Stimulated activated CD4-positive, alpha-beta T cell treated with anti-CD3 and anti-CD28 coated beads, Interleukin-12 subunit alpha, Interleukin-12 subunit beta, amount 100 ng/mL, for 24 hours (primary cell): Measurements from ENCODE around the gene QARS1.
A peak's percentile ranks its signal among the peaks of the same experiment; 100 is the strongest.

Source experiments
- DNase-seq, 2 experiments: peaks; one replicate each; pipeline ENCODE4 v3.0.0-alpha.2; 2020; ENCODE audit warnings: low read depth in 2 of 2

Gene QARS1

GRCh38 chr3:49120438-49121131, 16.0 kb upstream of the QARS1 start, which contains the start of gene USP19:
Gene USP19, minus strand, starts transcription at chr3:49120823. Its CDS starts 1,678 bp downstream, at chr3:49119145.
- peak; percentile 92 to 93 for DNase-seq

- no peak for DNase-seq
Measured at GRCh38 chr3:49120096-49120437, 15.5 kb upstream of the QARS1 start.

- no peak for DNase-seq
Measured at GRCh38 chr3:49119439-49119838, 14.9 kb upstream of the QARS1 start.

- no peak for DNase-seq
Measured at GRCh38 chr3:49119036-49119435, 14.5 kb upstream of the QARS1 start.

GRCh38 chr3:49112262-49112661, 7.7 kb upstream of the QARS1 start:
- DNase-seq: no peak

GRCh38 chr3:49111347-49111746, 6.8 kb upstream of the QARS1 start:
- no peak for DNase-seq

GRCh38 chr3:49110780-49111179, 6.2 kb upstream of the QARS1 start:
- DNase-seq: no peak

- no peak for DNase-seq
Measured at GRCh38 chr3:49108346-49108745, 3.8 kb upstream of the QARS1 start.

GRCh38 chr3:49104052-49104426, 518 bp downstream of the QARS1 start:
- DNase-seq: no peak

- DNase-seq: no peak
Measured at GRCh38 chr3:49100046-49100615, 4.4 kb downstream of the QARS1 start.

- DNase-seq: no peak
Measured at GRCh38 chr3:49098910-49099630, 5.5 kb downstream of the QARS1 start.

- no peak for DNase-seq
Measured at GRCh38 chr3:49098429-49098828, 6.1 kb downstream of the QARS1 start.

- peak; percentile 88 to 95 for DNase-seq
Measured at GRCh38 chr3:49093853-49094767, 10.4 kb downstream of the QARS1 start, which contains the start of gene QRICH1. Gene QRICH1, minus strand, starts transcription at chr3:49094071. Its CDS starts 17,054 bp downstream, at chr3:49077017.

- peak; percentile 67 to 71 for DNase-seq
Measured at GRCh38 chr3:49092938-49093852, 11.4 kb downstream of the QARS1 start.

- no peak for DNase-seq
Measured at GRCh38 chr3:49081429-49081828, 23.1 kb downstream of the QARS1 start.

- no peak for DNase-seq
Measured at GRCh38 chr3:49079270-49079669, 25.3 kb downstream of the QARS1 start.

GRCh38 chr3:49076646-49077045, 27.9 kb downstream of the QARS1 start:
- no peak for DNase-seq

GRCh38 chr3:49076116-49076515, 28.4 kb downstream of the QARS1 start:
- no peak for DNase-seq

- DNase-seq: no peak
Measured at GRCh38 chr3:49058011-49058410, 46.5 kb downstream of the QARS1 start.

GRCh38 chr3:49057268-49057667, 47.3 kb downstream of the QARS1 start:
- DNase-seq: no peak

GRCh38 chr3:49054344-49054862, 50.2 kb downstream of the QARS1 start:
- DNase-seq: no peak
